ENCODE data around the gene SLC35F2.
"Not testable (repeated sequence)": the region's sequence is repeated elsewhere in the genome, so short reads cannot be mapped to it uniquely, and the experiment has no call there.

SLC35F2 gene

GRCh38 chr11:107785401-107785800, 73.2 kb downstream of the SLC35F2 start:
- DNase-seq = no peak

GRCh38 chr11:107783121-107783520, 75.5 kb downstream of the SLC35F2 start:
- DNase-seq = no peak

- no peak for DNase-seq
Measured at GRCh38 chr11:107780775-107781174, 77.8 kb downstream of the SLC35F2 start.

- DNase-seq = no peak
Measured at GRCh38 chr11:107780136-107780535, 78.5 kb downstream of the SLC35F2 start.

GRCh38 chr11:107778839-107779517, 79.6 kb downstream of the SLC35F2 start:
- no peak for DNase-seq

- no peak for DNase-seq
Measured at GRCh38 chr11:107777110-107777509, 81.5 kb downstream of the SLC35F2 start.

- no peak for DNase-seq
Measured at GRCh38 chr11:107776062-107776461, 82.5 kb downstream of the SLC35F2 start.

GRCh38 chr11:107770551-107770951, 88.0 kb downstream of the SLC35F2 start:
- DNase-seq = no peak

GRCh38 chr11:107769189-107769588, 89.4 kb downstream of the SLC35F2 start:
- no peak for DNase-seq

GRCh38 chr11:107758719-107759355, 99.8 kb downstream of the SLC35F2 start:
- not testable (repeated sequence) for DNase-seq

- no peak for DNase-seq
Measured at GRCh38 chr11:107757661-107758060, 100.9 kb downstream of the SLC35F2 start.

- DNase-seq = no peak
Measured at GRCh38 chr11:107756553-107756952, 102.0 kb downstream of the SLC35F2 start.

GRCh38 chr11:107752949-107753822, 105.4 kb downstream of the SLC35F2 start:
- no peak for DNase-seq

- DNase-seq = no peak
Measured at GRCh38 chr11:107752508-107752907, 106.1 kb downstream of the SLC35F2 start.

- DNase-seq = no peak
Measured at GRCh38 chr11:107751082-107751481, 107.5 kb downstream of the SLC35F2 start.

- no peak for DNase-seq
Measured at GRCh38 chr11:107750313-107750712, 108.3 kb downstream of the SLC35F2 start.

GRCh38 chr11:107747622-107748021, 111.0 kb downstream of the SLC35F2 start:
- no peak for DNase-seq

GRCh38 chr11:107744736-107745135, 113.9 kb downstream of the SLC35F2 start:
- no peak for DNase-seq

- no peak for DNase-seq
Measured at GRCh38 chr11:107743191-107743590, 115.4 kb downstream of the SLC35F2 start.

- DNase-seq = no peak
Measured at GRCh38 chr11:107741044-107741823, 117.4 kb downstream of the SLC35F2 start.

Data from NCI-H1694 treated with DMSO at 0.1 percent for 48 hours (cell line).